ENCODE results near the gene FAM222A. TPM values are rescaled to one million over a fixed set of nuclear protein-coding genes. Genes with fewer than 3 reads are reported as not detected.

The FAM222A gene
- total and polyA plus RNA-seq, 2 of the 8 experiments (the other 6 are each of a cell fraction or from before 2014, with no cell fraction given): 0.94 to 1.1 TPM

DNA sequence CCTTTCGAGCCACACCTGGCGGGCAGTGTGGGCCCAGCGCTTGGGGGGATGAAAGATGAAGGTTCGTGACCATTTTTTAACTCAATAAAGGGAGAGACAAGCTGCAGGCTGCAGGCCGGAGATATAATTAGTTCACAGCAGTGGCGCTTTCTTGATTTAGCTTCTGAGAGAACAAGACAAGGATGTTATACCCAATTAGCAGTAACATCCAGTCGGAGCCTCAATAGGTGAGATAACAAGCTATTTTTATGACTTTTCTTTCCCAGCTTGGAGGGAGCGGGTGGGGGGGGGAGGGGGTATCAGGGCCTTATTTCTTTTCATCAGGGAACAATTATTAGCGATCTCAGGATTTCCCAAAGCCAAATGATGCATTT, 9.1 kb downstream of the FAM222A start:
- H2BK20ac ChIP-seq (ENCODE audit: low read length): no peak overlapping the region
- H4K20me1 ChIP-seq (replicated peaks in 1 of 2; ENCODE audit: control insufficient read depth in 1 of 2, insufficient read depth in 2 of 2, low read length in 2 of 2): peaks cover 0 to 7% of the 10 kb centered on the region in 2 experiments
- H3K27ac ChIP-seq (ENCODE audit: low read depth, low read length): no peak overlapping the region
- WGBS, 2 experiments (ENCODE audit: extremely low coverage in 1 of 2, insufficient coverage in 1 of 2, insufficient read length in 1 of 2, insufficient replicate concordance in 2 of 2, low coverage in 1 of 2, low lambda C conversion rate in 2 of 2, missing lambda C conversion rate in 1 of 2): 85% methylated on average over 9 of the region's 9 CpGs; no CpG with 5 or more reads in 1 of the 2 experiments
- H3K4me1 ChIP-seq (replicated peaks in 1 of 4; ENCODE audit: control insufficient read depth in 3 of 4, insufficient read depth in 4 of 4, low read length in 3 of 4): peaks cover 0 to 23% (median 12%) of the 10 kb centered on the region in 4 experiments; a peak in 6 of 7 replicates
- CTCF ChIA-PET (ENCODE audit: partially characterized antibody): interaction anchor here (0.6 to 3.6 kb wide), 11 partner anchors 8 to 83 kb away, joined by 3 to 12 read pairs (median 5); no protein-coding TSS in a partner anchor
- no peaks in the 10 kb centered on the region for H3K9me3 ChIP-seq (ENCODE audit: insufficient read depth in 2 of 2, low read depth in 1 of 2, low read length in 1 of 2)
- no peaks in the 10 kb centered on the region for H3K79me2 ChIP-seq (ENCODE audit: control insufficient read depth in 1 of 2, insufficient read depth in 2 of 2, low read length in 2 of 2)
- no peak overlapping the region for H3K56ac ChIP-seq (replicated peaks; ENCODE audit: insufficient read length, low read depth, low read length)
- no peak overlapping the region for H3K4me3 ChIP-seq (ENCODE audit: extremely low read depth in 1 of 4, insufficient read depth in 2 of 4, low read depth in 3 of 4, low read length in 4 of 4)
- H3K23ac ChIP-seq (ENCODE audit: insufficient read length): no peak overlapping the region
- H3K27me3 ChIP-seq (replicated peaks in 1 of 4; ENCODE audit: control insufficient read depth in 3 of 4, extremely low read depth in 1 of 4, insufficient read depth in 3 of 4, low read length in 3 of 4): peaks cover 0 to 13% (median 7%) of the 10 kb centered on the region in 4 experiments; a peak in 6 of 7 replicates
- no peak overlapping the region for H4K5ac ChIP-seq (ENCODE audit: insufficient read length, low read depth, low read length)
- H3K23me2 ChIP-seq (ENCODE audit: low read depth, low read length): 0 out of 2 replicates have a peak, but pooled peaks cover 2% of the 10 kb centered on the region
- H2BK5ac ChIP-seq (ENCODE audit: low read depth, low read length): no peak overlapping the region
- POLR2A ChIA-PET (ENCODE audit: partially characterized antibody): interaction anchor here (2.9 kb wide), 1 partner anchor 8 kb away, joined by 9 read pairs; no protein-coding TSS in a partner anchor
- H3K79me1 ChIP-seq (ENCODE audit: low read depth, low read length): no peaks in the 10 kb centered on the region
- H4K8ac ChIP-seq (ENCODE audit: extremely low read depth, insufficient read depth, low read length): no peak overlapping the region
- no peak overlapping the region for H2BK120ac ChIP-seq (replicated peaks; ENCODE audit: low read depth, low read length)
- H3K4me2 ChIP-seq (ENCODE audit: insufficient read depth in 1 of 2, low read depth in 2 of 2, low read length in 2 of 2): no peak overlapping the region
- H2BK12ac ChIP-seq (ENCODE audit: low read depth, low read length): no peak overlapping the region
- no peak overlapping the region for H2AFZ ChIP-seq (ENCODE audit: low read length)
- no peak for FAIRE-seq
- no peaks in the 10 kb centered on the region for H3K36me3 ChIP-seq (ENCODE audit: control insufficient read depth in 2 of 4, insufficient read depth in 4 of 4, low read length in 3 of 4)
- H3K18ac ChIP-seq (ENCODE audit: extremely low read depth, low read length): no peak overlapping the region
- H3K9ac ChIP-seq (replicated peaks in 1 of 4; ENCODE audit: extremely low read depth in 1 of 4, low read depth in 3 of 4, low read length in 3 of 4): no peak overlapping the region
- no peak for DNase-seq (ENCODE audit: low read depth in 1 of 2, low spot score in 2 of 2)
- H3K14ac ChIP-seq (ENCODE audit: insufficient read length): no peak overlapping the region
- H3K4ac ChIP-seq (replicated peaks; ENCODE audit: insufficient read length, low read depth, low read length): no peak overlapping the region
- no peak overlapping the region for H4K91ac ChIP-seq (replicated peaks; ENCODE audit: insufficient read length, low read length)
- H2AK5ac ChIP-seq (ENCODE audit: low read depth, low read length): no peak overlapping the region
- no peak overlapping the region for H2BK15ac ChIP-seq (ENCODE audit: low read length)
- TF ChIP-seq KDM4A (IDR thresholded peaks at IDR 0.05; ENCODE audit: low read depth, low read length, severe bottlenecking): no peak
- TF ChIP-seq JUN (IDR thresholded peaks at IDR 0.05; ENCODE audit: low read depth, low read length): no peak
- TF ChIP-seq SIN3A (conservative IDR thresholded peaks at IDR 0.05 in 1 of 2, IDR thresholded peaks at IDR 0.05 in 1 of 2; ENCODE audit: low read depth in 1 of 2, low read length in 2 of 2): no peak
- no peak for TF ChIP-seq TBP (IDR thresholded peaks at IDR 0.05; ENCODE audit: low read depth, low read length)
- TF ChIP-seq POLR2AphosphoS5 (IDR thresholded peaks at IDR 0.05; ENCODE audit: low read depth, low read length): no peak
- TF ChIP-seq, protein P1, sequence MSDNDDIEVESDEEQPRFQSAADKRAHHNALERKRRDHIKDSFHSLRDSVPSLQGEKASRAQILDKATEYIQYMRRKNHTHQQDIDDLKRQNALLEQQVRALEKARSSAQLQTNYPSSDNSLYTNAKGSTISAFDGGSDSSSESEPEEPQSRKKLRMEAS (IDR thresholded peaks at IDR 0.05): no peak
- no peak for TF ChIP-seq NRF1 (IDR thresholded peaks at IDR 0.05; ENCODE audit: low read depth, low read length)
